HEK293 (cell line): ENCODE measurements around the gene STC2.

Experiments used
- AEBP2 ChIP-seq: fragments of 450-650 bp; formaldehyde crosslinking; IDR thresholded peaks from 2 replicates; pipeline ENCODE4 v1.5.1; 2016; ENCODE audit warnings: missing biosample characterization, missing genetic modification characterization, borderline replicate concordance
- EGR2 ChIP-seq: fragments of 450-650 bp; formaldehyde crosslinking; IDR thresholded peaks from 2 replicates; pipeline ENCODE4 v1.5.1; 2016; ENCODE audit warnings: low read depth, missing biosample characterization, missing genetic modification characterization
- IKZF3 ChIP-seq: fragments of 450-650 bp; IDR thresholded peaks from 2 replicates; pipeline ENCODE4 v1.5.0; 2018; ENCODE audit warnings: missing biosample characterization, mild to moderate bottlenecking, missing genetic modification characterization, moderate library complexity
- KLF1 ChIP-seq: fragments of 450-650 bp; formaldehyde crosslinking; IDR thresholded peaks from 2 replicates; pipeline ENCODE4 v1.5.1; 2016; ENCODE audit warnings: missing biosample characterization, missing genetic modification characterization
- PBX3 ChIP-seq: sonication (generic); formaldehyde crosslinking; IDR thresholded peaks from 2 replicates; pipeline ENCODE4 v1.8.1; 2022; ENCODE audit warnings: mild to moderate bottlenecking, moderate library complexity, missing genetic modification reagents
- SP2 ChIP-seq: fragments of 450-650 bp; formaldehyde crosslinking; IDR thresholded peaks from 2 replicates; pipeline ENCODE4 v1.5.1; 2016; ENCODE audit warnings: missing biosample characterization, missing genetic modification characterization
- SP3 ChIP-seq: fragments of 450-650 bp; formaldehyde crosslinking; IDR thresholded peaks from 2 replicates; pipeline ENCODE4 v1.5.1; 2016; ENCODE audit warnings: missing biosample characterization, missing genetic modification characterization
- TRIM28 ChIP-seq: IDR thresholded peaks from 2 replicates; pipeline ENCODE4 v1.6.1; 2011; ENCODE audit warnings: low read length, control low read depth, borderline replicate concordance
- ZBTB10 ChIP-seq: fragments of 450-650 bp; formaldehyde crosslinking; IDR thresholded peaks from 2 replicates; pipeline ENCODE4 v1.5.1; 2016; ENCODE audit warnings: missing biosample characterization, missing genetic modification characterization
- ZBTB48 ChIP-seq: fragments of 450-650 bp; formaldehyde crosslinking; IDR thresholded peaks from 2 replicates; pipeline ENCODE4 v1.5.1; 2016; ENCODE audit warnings: missing biosample characterization, missing genetic modification characterization
- ZFHX2 ChIP-seq: fragments of 450-650 bp; formaldehyde crosslinking; conservative IDR thresholded peaks from 2 replicates; pipeline ENCODE4 v1.5.1; 2016; ENCODE audit warnings: missing biosample characterization, missing genetic modification characterization
- ZNF146 ChIP-seq: fragments of 450-650 bp; formaldehyde crosslinking; IDR thresholded peaks from 2 replicates; pipeline ENCODE4 v1.5.1; 2016; ENCODE audit warnings: missing biosample characterization, missing genetic modification characterization
- ZNF202 ChIP-seq: fragments of 450-650 bp; formaldehyde crosslinking; IDR thresholded peaks from 2 replicates; pipeline ENCODE4 v1.5.1; 2016; ENCODE audit warnings: missing biosample characterization, missing genetic modification characterization, borderline replicate concordance
- ZNF324 ChIP-seq: fragments of 450-650 bp; formaldehyde crosslinking; IDR thresholded peaks from 2 replicates; pipeline ENCODE4 v1.5.1; 2016; ENCODE audit warnings: missing biosample characterization, missing genetic modification characterization
- ZNF335 ChIP-seq: fragments of 450-650 bp; formaldehyde crosslinking; conservative IDR thresholded peaks from 2 replicates; pipeline ENCODE4 v1.5.1; 2016; ENCODE audit warnings: missing biosample characterization, missing genetic modification characterization
- ZNF449 ChIP-seq: fragments of 450-650 bp; formaldehyde crosslinking; IDR thresholded peaks from 2 replicates; pipeline ENCODE4 v1.5.1; 2017; ENCODE audit warnings: missing biosample characterization, mild to moderate bottlenecking, missing genetic modification characterization, moderate library complexity
- ZNF48 ChIP-seq: fragments of 450-650 bp; formaldehyde crosslinking; IDR thresholded peaks from 2 replicates; pipeline ENCODE4 v1.5.1; 2016; ENCODE audit warnings: missing biosample characterization, missing genetic modification characterization
- ZNF561 ChIP-seq: fragments of 450-650 bp; IDR thresholded peaks from 2 replicates; pipeline ENCODE4 v1.5.1; 2018; ENCODE audit warnings: missing biosample characterization, missing genetic modification characterization, borderline replicate concordance
- ZNF585B ChIP-seq: fragments of 450-650 bp; formaldehyde crosslinking; IDR thresholded peaks from 2 replicates; pipeline ENCODE4 v1.5.1; 2016; ENCODE audit warnings: missing biosample characterization, missing genetic modification characterization
- ZNF629 ChIP-seq: fragments of 450-650 bp; formaldehyde crosslinking; IDR thresholded peaks from 2 replicates; pipeline ENCODE4 v1.5.1; 2017; ENCODE audit warnings: missing biosample characterization, missing genetic modification characterization
- ZNF670 ChIP-seq: fragments of 450-650 bp; formaldehyde crosslinking; IDR thresholded peaks from 2 replicates; pipeline ENCODE4 v1.5.1; 2016; ENCODE audit warnings: missing biosample characterization, missing genetic modification characterization, low read depth
- ZNF843 ChIP-seq: fragments of 450-650 bp; formaldehyde crosslinking; IDR thresholded peaks from 2 replicates; pipeline ENCODE4 v1.5.1; 2016; ENCODE audit warnings: missing biosample characterization, missing genetic modification characterization
- ZSCAN5A ChIP-seq: fragments of 450-650 bp; formaldehyde crosslinking; IDR thresholded peaks from 2 replicates; pipeline ENCODE4 v1.5.1; 2016; ENCODE audit warnings: missing biosample characterization, missing genetic modification characterization
- TF ChIP-seq, protein P1 (sequence below): fragments of 450-650 bp; formaldehyde crosslinking; IDR thresholded peaks from 2 replicates; pipeline ENCODE4 v1.5.1; 2016; ENCODE audit warnings: missing biosample characterization, missing genetic modification characterization
- TF ChIP-seq, protein P2 (sequence below): fragments of 450-650 bp; formaldehyde crosslinking; IDR thresholded peaks from 2 replicates; pipeline ENCODE4 v1.5.1; 2016; ENCODE audit warnings: missing biosample characterization, missing genetic modification characterization

STC2 gene

DNA sequence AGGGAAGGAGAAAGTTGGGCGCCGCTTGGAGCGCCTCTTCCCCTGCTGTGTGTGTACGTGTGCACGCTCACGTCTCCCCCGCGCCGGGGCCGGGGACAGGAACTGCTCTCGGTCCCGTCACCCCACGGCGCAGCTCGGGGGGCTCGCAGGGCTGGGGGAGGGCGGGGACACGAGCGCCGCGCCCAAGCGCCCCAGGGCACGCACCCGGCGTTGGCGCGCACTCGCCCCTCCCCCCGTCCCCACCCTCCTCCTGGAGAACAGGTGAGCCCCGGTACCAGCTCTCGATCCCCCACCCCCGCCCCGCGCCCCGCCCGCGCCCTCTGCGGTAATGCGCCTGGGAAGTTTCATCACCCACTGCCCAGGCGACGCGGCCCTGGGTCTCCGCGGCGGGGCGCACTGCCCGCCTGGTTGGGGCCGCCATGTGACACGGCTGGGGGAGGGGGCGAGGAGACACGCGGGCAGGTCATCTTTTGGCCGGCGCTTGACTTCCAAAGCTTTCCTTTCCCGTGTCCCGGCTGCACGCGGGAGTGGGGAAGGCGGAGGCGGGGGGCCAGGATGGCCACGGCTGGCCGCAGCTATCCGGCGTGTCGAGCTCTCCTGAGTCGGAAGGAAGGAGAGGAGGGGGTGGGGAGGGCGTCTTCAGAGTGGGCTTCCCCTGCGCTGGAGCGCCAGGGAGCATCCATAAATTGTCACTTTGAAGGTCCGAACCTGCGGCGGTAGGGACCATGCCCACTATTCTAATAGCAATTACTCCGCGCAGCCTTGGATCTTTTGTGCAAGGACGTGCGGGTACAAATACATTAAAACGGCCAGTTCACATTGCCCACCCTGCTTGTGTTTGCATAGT, 1.5 kb upstream of the STC2 start (continued):
- no peak for TF ChIP-seq TRIM28
- TF ChIP-seq ZNF146 (tag by site-specific recombination): no peak
- TF ChIP-seq, protein P1, sequence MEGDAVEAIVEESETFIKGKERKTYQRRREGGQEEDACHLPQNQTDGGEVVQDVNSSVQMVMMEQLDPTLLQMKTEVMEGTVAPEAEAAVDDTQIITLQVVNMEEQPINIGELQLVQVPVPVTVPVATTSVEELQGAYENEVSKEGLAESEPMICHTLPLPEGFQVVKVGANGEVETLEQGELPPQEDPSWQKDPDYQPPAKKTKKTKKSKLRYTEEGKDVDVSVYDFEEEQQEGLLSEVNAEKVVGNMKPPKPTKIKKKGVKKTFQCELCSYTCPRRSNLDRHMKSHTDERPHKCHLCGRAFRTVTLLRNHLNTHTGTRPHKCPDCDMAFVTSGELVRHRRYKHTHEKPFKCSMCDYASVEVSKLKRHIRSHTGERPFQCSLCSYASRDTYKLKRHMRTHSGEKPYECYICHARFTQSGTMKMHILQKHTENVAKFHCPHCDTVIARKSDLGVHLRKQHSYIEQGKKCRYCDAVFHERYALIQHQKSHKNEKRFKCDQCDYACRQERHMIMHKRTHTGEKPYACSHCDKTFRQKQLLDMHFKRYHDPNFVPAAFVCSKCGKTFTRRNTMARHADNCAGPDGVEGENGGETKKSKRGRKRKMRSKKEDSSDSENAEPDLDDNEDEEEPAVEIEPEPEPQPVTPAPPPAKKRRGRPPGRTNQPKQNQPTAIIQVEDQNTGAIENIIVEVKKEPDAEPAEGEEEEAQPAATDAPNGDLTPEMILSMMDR (tag by site-specific recombination): peak; percentile 72
- TF ChIP-seq ZNF335 (tag by site-specific recombination): peak; percentile 60
- TF ChIP-seq ZBTB10 (tag by site-specific recombination): peak; percentile 15; the same call in 1 of the 2 replicates
- TF ChIP-seq ZNF449 (tag by site-specific recombination): peak; percentile 65
- TF ChIP-seq ZNF48 (tag by site-specific recombination): no peak
- peak; percentile 31; the same call in 1 of the 2 replicates for TF ChIP-seq ZNF843
- peak; percentile 33; the same call in 1 of the 2 replicates for TF ChIP-seq ZNF561 (tag by site-specific recombination)
- TF ChIP-seq PBX3 (CRISPR knock-in tag): no peak
- TF ChIP-seq ZSCAN5A (tag by site-specific recombination): no peak
- TF ChIP-seq ZNF324: peak; percentile 83
- peak; percentile 100 for TF ChIP-seq ZBTB48 (tag by site-specific recombination)
- no peak for TF ChIP-seq AEBP2
- peak; percentile 78 for TF ChIP-seq EGR2
- no peak for TF ChIP-seq ZNF202 (tag by site-specific recombination)
- TF ChIP-seq SP3 (tag by site-specific recombination): peak; percentile 49
- TF ChIP-seq KLF1 (tag by site-specific recombination): peak; percentile 58
- TF ChIP-seq, protein P2, sequence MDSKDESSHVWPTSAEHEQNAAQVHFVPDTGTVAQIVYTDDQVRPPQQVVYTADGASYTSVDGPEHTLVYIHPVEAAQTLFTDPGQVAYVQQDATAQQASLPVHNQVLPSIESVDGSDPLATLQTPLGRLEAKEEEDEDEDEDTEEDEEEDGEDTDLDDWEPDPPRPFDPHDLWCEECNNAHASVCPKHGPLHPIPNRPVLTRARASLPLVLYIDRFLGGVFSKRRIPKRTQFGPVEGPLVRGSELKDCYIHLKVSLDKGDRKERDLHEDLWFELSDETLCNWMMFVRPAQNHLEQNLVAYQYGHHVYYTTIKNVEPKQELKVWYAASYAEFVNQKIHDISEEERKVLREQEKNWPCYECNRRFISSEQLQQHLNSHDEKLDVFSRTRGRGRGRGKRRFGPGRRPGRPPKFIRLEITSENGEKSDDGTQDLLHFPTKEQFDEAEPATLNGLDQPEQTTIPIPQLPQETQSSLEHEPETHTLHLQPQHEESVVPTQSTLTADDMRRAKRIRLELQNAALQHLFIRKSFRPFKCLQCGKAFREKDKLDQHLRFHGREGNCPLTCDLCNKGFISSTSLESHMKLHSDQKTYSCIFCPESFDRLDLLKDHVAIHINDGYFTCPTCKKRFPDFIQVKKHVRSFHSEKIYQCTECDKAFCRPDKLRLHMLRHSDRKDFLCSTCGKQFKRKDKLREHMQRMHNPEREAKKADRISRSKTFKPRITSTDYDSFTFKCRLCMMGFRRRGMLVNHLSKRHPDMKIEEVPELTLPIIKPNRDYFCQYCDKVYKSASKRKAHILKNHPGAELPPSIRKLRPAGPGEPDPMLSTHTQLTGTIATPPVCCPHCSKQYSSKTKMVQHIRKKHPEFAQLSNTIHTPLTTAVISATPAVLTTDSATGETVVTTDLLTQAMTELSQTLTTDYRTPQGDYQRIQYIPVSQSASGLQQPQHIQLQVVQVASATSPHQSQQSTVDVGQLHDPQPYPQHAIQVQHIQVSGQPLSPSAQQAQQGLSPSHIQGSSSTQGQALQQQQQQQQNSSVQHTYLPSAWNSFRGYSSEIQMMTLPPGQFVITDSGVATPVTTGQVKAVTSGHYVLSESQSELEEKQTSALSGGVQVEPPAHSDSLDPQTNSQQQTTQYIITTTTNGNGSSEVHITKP (tag by site-specific recombination): 0 out of 2 replicates have a peak, but pooled peaks have one; percentile 29
- TF ChIP-seq IKZF3 (tag by site-specific recombination): peak; percentile 84
- TF ChIP-seq ZFHX2 (tag by site-specific recombination): peak; percentile 72
- peak; percentile 34 for TF ChIP-seq SP2
- TF ChIP-seq ZNF629 (tag by site-specific recombination): 0 out of 2 replicates have a peak, but pooled peaks have one; percentile 16
- no peak for TF ChIP-seq ZNF670 (tag by site-specific recombination)
- no peak for TF ChIP-seq ZNF585B (tag by site-specific recombination)
